Esophagus muscularis mucosa (tissue), 4 donors: ENCODE results near the gene SLC25A31. TPM values are rescaled to one million over a fixed set of nuclear protein-coding genes. Genes with fewer than 3 reads are reported as not detected.

Experiments used
- DNase-seq: peaks from one replicate; pipeline ENCODE4 v3.0.0-alpha.2; 2017; ENCODE audit errors: extremely low spot score
- H3K27ac ChIP-seq, 4 donors: fragments of 200-600 bp; sonication (generic); replicated peaks in 1 of 4; 1 replicate in 3 of 4; 2 replicates in 1 of 4; pipeline ENCODE4 v1.5.1; 2016 to 2019; ENCODE audit warnings: mild to moderate bottlenecking in 1 of 4
- H3K27me3 ChIP-seq, 4 donors: fragments of 200-600 bp; sonication (generic); one replicate each; pipeline versions ENCODE4 v1.5.1 to v1.6.0; 2016 to 2019
- H3K36me3 ChIP-seq, 4 donors: fragments of 200-600 bp; sonication (generic); one replicate each; pipeline ENCODE4 v1.5.1; 2016 to 2019
- H3K4me1 ChIP-seq, 4 donors: fragments of 200-600 bp; sonication (generic); one replicate each; pipeline ENCODE4 v1.5.1; 2016 to 2019
- H3K4me3 ChIP-seq, 4 donors: fragments of 200-600 bp; sonication (generic); 1 replicate in 2 of 4; 2 replicates in 2 of 4; pipeline ENCODE4 v1.5.1; 2016 to 2019; ENCODE audit warnings: mild to moderate bottlenecking in 4 of 4, moderate library complexity in 1 of 4
- H3K9me3 ChIP-seq, 4 donors: fragments of 200-600 bp; sonication (generic); 1 replicate in 3 of 4; 2 replicates in 1 of 4; pipeline ENCODE4 v1.5.1; 2016 to 2019
- EP300 ChIP-seq: sonication (generic); formaldehyde crosslinking; IDR thresholded peaks from one replicate; pipeline ENCODE4 v1.6.1; 2017; ENCODE audit warnings: antibody characterized with exemption
- POLR2A ChIP-seq: fragments of 450-650 bp; IDR thresholded peaks from one replicate; pipeline ENCODE4 v1.6.1; 2017; ENCODE audit warnings: antibody characterized with exemption, moderate library complexity, mild to moderate bottlenecking, low read depth
- POLR2AphosphoS5 ChIP-seq, 2 donors: sonication (generic); formaldehyde crosslinking; IDR thresholded peaks; one replicate each; pipeline ENCODE4 v1.6.1; 2017; ENCODE audit warnings: antibody characterized with exemption in 2 of 2
- WGBS: methylation state at CpG from one replicate; pipeline ENCODE4 v1.1.5; 2018; 5-methylcytosine and 5-hydroxymethylcytosine counted together
- intact Hi-C: fragments of 100-400 bp; cut with DNase I; formaldehyde crosslinking; loops from one replicate; pipeline ENCODE4 v1.15.1; 2023
- total RNA-seq, 4 donors: library from RNA; depleted of rRNA; stranded (reverse); fragments of >200 nt; gene quantifications; one replicate each; pipeline versions ENCODE4 v1.1.0 to v1.2.1, GENCODE V29; 2016
- TF ChIP-seq, protein P1 (sequence below), 3 experiments: fragments of 200-600 bp in 2 of 3; fragments of 450-650 bp in 1 of 3; sonication (generic) in 2 of 3; IDR thresholded peaks; one replicate each; pipeline ENCODE4 v1.5.1; 2017 to 2019; ENCODE audit warnings: antibody characterized with exemption in 3 of 3, mild to moderate bottlenecking in 2 of 3, moderate library complexity in 1 of 3

Gene SLC25A31
- total RNA-seq, 4 donors from 2014 or later: not detected

DNA sequence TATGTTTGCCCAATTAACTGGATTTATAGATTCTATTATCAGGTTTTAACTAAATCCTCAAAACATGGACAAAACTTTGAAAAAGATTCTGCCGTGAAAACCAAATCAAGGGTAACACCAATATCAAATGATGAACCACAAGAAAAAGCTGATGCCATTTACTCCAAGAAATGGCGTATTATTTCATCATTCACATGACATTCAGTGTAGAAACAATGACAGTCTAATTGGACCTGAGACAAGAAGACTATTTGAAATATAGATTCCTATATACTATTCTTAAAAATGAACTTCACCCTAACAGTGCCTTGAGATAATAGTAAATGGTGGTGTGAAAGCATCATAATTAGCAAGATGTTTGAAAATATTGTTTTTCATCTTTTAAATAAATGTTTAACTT lies 4.8 kb downstream of the SLC25A31 start:
- Histone ChIP-seq H3K27me3 (no peaks in the 10 kb centered on the region), H3K4me1 (no peaks in the 10 kb centered on the region), H3K4me3 (no peak overlapping the region), H3K9me3 (no peaks in the 10 kb centered on the region), H3K36me3 (no peaks in the 10 kb centered on the region), H3K27ac (no peak overlapping the region)
- TF ChIP-seq EP300 (no peak), POLR2A (no peak), POLR2AphosphoS5 (IDR thresholded peaks at IDR 0.05) (no peak)
- TF ChIP-seq, protein P1, sequence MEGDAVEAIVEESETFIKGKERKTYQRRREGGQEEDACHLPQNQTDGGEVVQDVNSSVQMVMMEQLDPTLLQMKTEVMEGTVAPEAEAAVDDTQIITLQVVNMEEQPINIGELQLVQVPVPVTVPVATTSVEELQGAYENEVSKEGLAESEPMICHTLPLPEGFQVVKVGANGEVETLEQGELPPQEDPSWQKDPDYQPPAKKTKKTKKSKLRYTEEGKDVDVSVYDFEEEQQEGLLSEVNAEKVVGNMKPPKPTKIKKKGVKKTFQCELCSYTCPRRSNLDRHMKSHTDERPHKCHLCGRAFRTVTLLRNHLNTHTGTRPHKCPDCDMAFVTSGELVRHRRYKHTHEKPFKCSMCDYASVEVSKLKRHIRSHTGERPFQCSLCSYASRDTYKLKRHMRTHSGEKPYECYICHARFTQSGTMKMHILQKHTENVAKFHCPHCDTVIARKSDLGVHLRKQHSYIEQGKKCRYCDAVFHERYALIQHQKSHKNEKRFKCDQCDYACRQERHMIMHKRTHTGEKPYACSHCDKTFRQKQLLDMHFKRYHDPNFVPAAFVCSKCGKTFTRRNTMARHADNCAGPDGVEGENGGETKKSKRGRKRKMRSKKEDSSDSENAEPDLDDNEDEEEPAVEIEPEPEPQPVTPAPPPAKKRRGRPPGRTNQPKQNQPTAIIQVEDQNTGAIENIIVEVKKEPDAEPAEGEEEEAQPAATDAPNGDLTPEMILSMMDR (IDR thresholded peaks at IDR 0.05): no peak
- intact Hi-C loops: no loop called here
- WGBS: 84% methylated on average over 2 of the region's 2 CpGs
- DNase-seq: no peak

DNA sequence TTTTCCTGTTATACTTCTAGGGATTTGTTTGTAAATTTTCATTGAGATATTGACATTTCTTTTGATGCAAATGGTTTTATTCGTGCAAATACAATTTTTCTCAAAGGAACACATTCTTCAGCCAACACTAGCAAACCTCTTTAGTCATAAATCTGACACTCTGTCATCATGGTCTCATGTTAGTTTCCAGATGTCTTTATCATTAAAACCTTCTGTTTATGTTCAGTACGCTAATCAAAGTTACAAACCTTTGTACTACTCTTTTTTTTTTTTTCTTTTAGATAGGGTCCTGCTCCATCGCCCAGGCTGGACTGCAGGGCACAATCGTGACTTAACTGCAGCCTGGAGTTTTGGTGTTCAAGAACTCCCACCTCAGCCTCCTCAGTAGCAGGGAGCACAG lies 7.1 kb downstream of the SLC25A31 start:
- TF ChIP-seq, protein P1 (IDR thresholded peaks at IDR 0.05): no peak
- no peak for DNase-seq
- no peaks in the 10 kb centered on the region for H3K36me3 ChIP-seq
- intact Hi-C loops: no loop called here
- H3K4me1 ChIP-seq: no peaks in the 10 kb centered on the region
- no peaks in the 10 kb centered on the region for H3K9me3 ChIP-seq
- H3K4me3 ChIP-seq: no peak overlapping the region
- H3K27ac ChIP-seq: no peak overlapping the region
- H3K27me3 ChIP-seq: no peaks in the 10 kb centered on the region
- WGBS: 50% methylated on average over 4 of the region's 4 CpGs

DNA sequence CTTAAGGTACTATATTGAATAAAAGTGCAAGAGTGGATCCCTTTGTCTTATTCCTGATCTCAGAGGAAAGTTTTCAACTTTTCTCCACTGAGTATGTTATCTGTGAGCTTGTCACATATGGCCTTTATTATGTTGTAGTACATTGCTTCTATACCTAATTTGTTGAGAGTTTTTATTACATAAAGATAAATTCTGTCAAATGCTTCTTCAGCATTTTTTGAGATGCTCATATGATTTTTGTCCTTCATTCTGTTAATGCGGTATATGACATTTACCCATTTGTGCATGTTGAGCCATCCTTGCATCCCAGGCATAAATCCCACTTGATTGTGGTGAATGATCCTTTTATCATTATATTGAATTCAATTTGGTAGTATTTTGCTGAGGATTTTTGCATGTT lies 11.0 kb downstream of the SLC25A31 start:
- H3K4me1 ChIP-seq: no peaks in the 10 kb centered on the region
- TF ChIP-seq POLR2AphosphoS5 (IDR thresholded peaks at IDR 0.05) (no peak), POLR2A (no peak), EP300 (no peak)
- TF ChIP-seq, protein P1 (IDR thresholded peaks at IDR 0.05): no peak
- WGBS: 100% methylated on average over 1 of the region's 1 CpG
- no peak overlapping the region for H3K27ac ChIP-seq
- H3K36me3 ChIP-seq: no peaks in the 10 kb centered on the region
- no peaks in the 10 kb centered on the region for H3K9me3 ChIP-seq
- H3K27me3 ChIP-seq: no peaks in the 10 kb centered on the region
- intact Hi-C loops: no loop called here
- H3K4me3 ChIP-seq: no peak overlapping the region
- no peak for DNase-seq

DNA sequence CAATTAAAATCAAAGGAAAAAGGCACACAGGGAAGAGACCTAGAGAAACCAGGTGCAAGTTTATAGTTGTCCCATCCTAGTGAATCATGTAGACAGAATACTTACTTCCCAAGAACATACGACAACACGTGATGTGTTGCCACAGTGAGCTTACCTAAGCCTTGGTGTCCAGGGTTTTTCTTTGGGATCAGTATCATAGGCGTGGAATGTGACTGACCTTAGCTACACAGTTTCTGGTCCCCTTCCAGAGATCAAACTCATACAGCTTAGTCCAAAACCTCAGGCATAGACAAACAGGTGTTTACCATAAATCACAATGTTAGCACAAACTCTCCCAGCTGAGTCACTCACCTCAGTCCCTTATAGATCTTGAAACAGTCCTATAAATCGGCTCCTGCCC lies 17.7 kb downstream of the SLC25A31 start:
- Histone ChIP-seq H3K27ac (no peak overlapping the region), H3K4me1 (no peaks in the 10 kb centered on the region), H3K9me3 (peaks cover 0 to 7% (median 3%) of the 10 kb centered on the region in 4 donors), H3K36me3 (no peaks in the 10 kb centered on the region), H3K4me3 (no peak overlapping the region), H3K27me3 (no peaks in the 10 kb centered on the region)
- intact Hi-C loops: no loop called here
- DNase-seq: no peak
- 95% methylated on average over 4 of the region's 4 CpGs for WGBS
- TF ChIP-seq EP300 (no peak), POLR2AphosphoS5 (IDR thresholded peaks at IDR 0.05) (no peak), POLR2A (no peak)
- TF ChIP-seq, protein P1 (IDR thresholded peaks at IDR 0.05): no peak

DNA sequence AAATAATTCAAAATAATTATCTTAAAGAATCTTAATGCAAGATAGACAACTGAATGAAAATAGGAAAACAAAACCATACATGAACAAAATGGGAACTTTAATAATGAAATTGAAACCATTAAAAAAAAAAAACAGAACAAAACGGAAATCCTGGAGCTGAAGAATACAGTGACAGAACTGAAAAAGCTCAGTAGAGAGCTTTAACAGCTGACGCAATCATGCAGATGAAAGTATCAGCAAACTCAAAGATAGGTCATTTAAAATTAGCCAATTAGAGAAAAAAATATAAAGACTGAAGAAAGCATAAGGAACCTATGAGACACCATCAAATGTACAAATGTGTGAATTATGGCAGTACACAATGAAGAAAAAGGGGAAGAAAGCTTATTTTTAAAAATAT lies 18.8 kb downstream of the SLC25A31 start:
- Histone ChIP-seq H3K27me3 (no peaks in the 10 kb centered on the region), H3K4me3 (no peak overlapping the region), H3K27ac (no peak overlapping the region), H3K9me3 (peaks cover 0 to 7% (median 3%) of the 10 kb centered on the region in 4 donors), H3K36me3 (no peaks in the 10 kb centered on the region), H3K4me1 (no peaks in the 10 kb centered on the region)
- intact Hi-C loops: no loop called here
- WGBS: 87% methylated on average over 2 of the region's 2 CpGs
- TF ChIP-seq EP300: no peak
- TF ChIP-seq POLR2AphosphoS5 (IDR thresholded peaks at IDR 0.05): no peak
- TF ChIP-seq, protein P1 (IDR thresholded peaks at IDR 0.05): no peak
- no peak for TF ChIP-seq POLR2A
- DNase-seq: no peak
